Measurements from ENCODE around the gene GALR3.

Gene GALR3

GRCh38 chr22:37850801-37851200 lies 27.6 kb downstream of the GALR3 start:
- H3K4me3 ChIP-seq (ENCODE audit: low read depth, low read length), result no peak overlapping the region
- DNase-seq, result no peak
- in situ Hi-C loops (cut with HindIII; ENCODE audit: low pct_ligation_motif_present, low sequenced_read_pairs), result no loop called here

DNA sequence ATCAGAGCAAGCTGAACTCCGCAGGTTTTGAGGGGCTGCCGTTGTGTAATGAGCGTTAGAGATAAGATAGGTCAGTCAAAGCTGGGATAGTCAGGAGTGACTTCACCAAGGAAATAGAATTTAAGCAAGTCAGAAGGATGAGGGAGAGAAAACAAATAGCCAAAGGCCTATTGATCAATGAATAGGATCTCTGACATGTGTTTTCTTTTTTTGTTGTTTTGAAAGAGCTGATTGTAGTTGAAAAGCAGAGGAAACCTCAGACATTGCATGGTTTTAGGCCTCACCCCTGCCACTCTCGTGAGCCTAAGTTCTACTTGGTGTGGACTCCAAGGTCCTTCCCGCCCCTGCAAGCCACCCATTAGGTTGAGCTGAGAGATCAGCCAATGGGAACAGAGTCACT lies 29.2 kb downstream of the GALR3 start:
- Histone ChIP-seq H3K27ac (no peak overlapping the region), H3K4me3 (ENCODE audit: low read depth, low read length) (no peak overlapping the region), H3K36me3 (replicated peaks) (peaks cover 51% of the 10 kb centered on the region), H3K27me3 (replicated peaks) (no peaks in the 10 kb centered on the region)
- in situ Hi-C loops (cut with HindIII; ENCODE audit: low pct_ligation_motif_present, low sequenced_read_pairs), result no loop called here
- DNase-seq, result no peak
- TF ChIP-seq CTCF (IDR thresholded peaks at IDR 0.05; ENCODE audit: low read depth, low read length, missing control alignments), result no peak

More at GRCh38 chr22:37850801-37851200, 27.6 kb downstream of the GALR3 start:
- H3K27ac ChIP-seq, result no peak overlapping the region
- H3K27me3 ChIP-seq (replicated peaks), result no peaks in the 10 kb centered on the region
- no peak for TF ChIP-seq CTCF (IDR thresholded peaks at IDR 0.05; ENCODE audit: low read depth, low read length, missing control alignments)
- peaks cover 41% of the 10 kb centered on the region for H3K36me3 ChIP-seq (replicated peaks)

DNA sequence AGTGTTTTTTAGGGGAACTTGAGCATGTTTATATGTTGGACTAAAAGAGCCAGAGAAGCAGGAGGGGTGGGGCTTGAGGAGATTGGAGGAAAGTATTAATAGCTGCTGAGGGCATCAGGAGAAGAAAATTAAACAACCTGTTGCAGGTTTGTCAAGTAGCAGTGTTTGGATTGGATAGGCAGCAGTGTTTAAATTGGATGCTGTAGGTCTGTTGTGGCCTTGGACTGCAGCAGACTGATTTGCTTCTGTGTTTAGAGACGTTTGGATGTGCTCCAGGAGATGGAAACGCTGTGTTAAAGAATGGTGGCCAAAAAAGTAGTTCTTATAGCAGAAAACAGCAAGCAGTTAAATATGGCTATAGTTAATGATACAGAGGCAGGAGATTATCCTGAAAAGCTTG lies 31.8 kb downstream of the GALR3 start:
- TF ChIP-seq CTCF (IDR thresholded peaks at IDR 0.05; ENCODE audit: low read depth, low read length, missing control alignments), result no peak
- no peaks in the 10 kb centered on the region for H3K27me3 ChIP-seq (replicated peaks)
- no peak overlapping the region for H3K4me3 ChIP-seq (ENCODE audit: low read depth, low read length)
- in situ Hi-C loops (cut with HindIII; ENCODE audit: low pct_ligation_motif_present, low sequenced_read_pairs), result no loop called here
- no peak overlapping the region for H3K27ac ChIP-seq
- peaks cover 68% of the 10 kb centered on the region for H3K36me3 ChIP-seq (replicated peaks)
- no peak for DNase-seq

DNA sequence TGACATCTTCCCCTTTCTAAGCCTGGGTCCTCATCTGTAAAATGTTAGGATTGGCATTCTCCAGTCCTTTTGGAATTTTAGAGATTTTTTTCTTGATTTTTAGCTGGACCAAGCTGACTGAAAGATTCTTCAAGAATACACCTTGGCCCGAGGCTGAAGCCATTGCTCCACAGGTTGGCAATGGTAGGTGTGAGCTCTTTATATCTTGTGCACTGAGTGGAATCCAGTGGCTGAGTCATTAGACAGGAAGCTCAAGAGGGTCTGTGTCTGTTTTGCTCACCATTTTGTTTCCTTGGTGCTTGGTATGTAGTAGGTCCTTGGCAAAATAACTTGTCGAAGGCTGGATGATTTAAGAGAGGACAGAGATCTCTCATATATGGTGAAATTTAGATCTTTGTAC lies 32.3 kb downstream of the GALR3 start:
- no peaks in the 10 kb centered on the region for H3K27me3 ChIP-seq (replicated peaks)
- no peak overlapping the region for H3K27ac ChIP-seq
- in situ Hi-C loops (cut with HindIII; ENCODE audit: low pct_ligation_motif_present, low sequenced_read_pairs), result no loop called here
- H3K36me3 ChIP-seq (replicated peaks), result peaks cover 72% of the 10 kb centered on the region
- DNase-seq, result no peak
- no peak overlapping the region for H3K4me3 ChIP-seq (ENCODE audit: low read depth, low read length)
- TF ChIP-seq CTCF (IDR thresholded peaks at IDR 0.05; ENCODE audit: low read depth, low read length, missing control alignments), result no peak

DNA sequence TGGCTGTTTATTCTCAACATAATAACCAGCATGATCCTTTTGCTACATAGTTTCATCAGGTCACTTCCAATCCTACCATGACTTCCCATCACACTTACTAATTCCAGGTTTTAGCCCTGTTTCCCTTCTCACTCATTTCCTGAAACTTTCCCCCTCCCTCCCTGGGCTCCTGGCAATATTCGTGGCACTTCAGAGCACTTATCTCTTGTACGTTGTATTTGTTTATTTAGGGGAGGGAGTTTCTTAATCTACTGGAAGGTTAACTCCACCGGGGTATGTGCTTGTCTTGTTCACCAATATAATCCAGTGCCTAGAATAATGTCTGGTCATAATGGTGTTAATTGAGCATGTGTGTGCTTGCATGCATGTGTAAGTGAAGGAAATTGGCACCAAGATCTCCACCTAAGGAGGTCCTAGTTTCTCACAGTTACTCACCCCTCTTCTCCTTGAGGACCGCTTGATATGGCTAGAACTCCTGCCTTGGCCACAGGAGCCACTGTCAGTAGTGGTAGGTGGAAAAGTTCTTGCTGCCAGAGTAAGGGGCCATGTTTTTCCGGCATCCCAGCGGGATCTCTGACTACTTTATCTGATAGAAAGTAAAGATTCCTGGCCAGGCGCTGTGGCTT lies 37.7 kb downstream of the GALR3 start:
- Histone ChIP-seq H3K27me3 (replicated peaks) (no peaks in the 10 kb centered on the region), H3K27ac (peak overlapping the region; percentile 59), H3K36me3 (replicated peaks) (peaks cover 75% of the 10 kb centered on the region), H3K4me3 (ENCODE audit: low read depth, low read length) (no peak overlapping the region)
- no peak for TF ChIP-seq CTCF (IDR thresholded peaks at IDR 0.05; ENCODE audit: low read depth, low read length, missing control alignments)
- no peak for DNase-seq
- in situ Hi-C loops (cut with HindIII; ENCODE audit: low pct_ligation_motif_present, low sequenced_read_pairs), result no loop called here

Data from brain microvascular endothelial cell (primary cell).